Measurements from ENCODE around the gene LRP3.

- no peak for TF ChIP-seq CTCF (IDR thresholded peaks at IDR 0.05)
- no peak for TF ChIP-seq POLR2A (IDR thresholded peaks at IDR 0.05)
Observed at GRCh38 chr19:33205110-33205509, 11.0 kb downstream of the LRP3 start.

All from ovary (tissue), 3 donors.